H1 (cell line): ENCODE measurements around the gene ARHGAP21.

Source experiments
- CHD1 ChIP-seq: IDR thresholded peaks from 2 replicates; pipeline ENCODE4 v1.6.1; 2012; ENCODE audit warnings: low read depth, low read length, improper control_type of control experiment
- EZH2 ChIP-seq: fragments of 200-600 bp; sonication (generic); IDR thresholded peaks from 2 replicates; pipeline ENCODE4 v1.7.1; 2012; ENCODE audit warnings: low read depth, mild to moderate bottlenecking, moderate library complexity, low read length, inconsistent platforms; ENCODE audit not compliant: severe bottlenecking
- JUN ChIP-seq: IDR thresholded peaks from 2 replicates; pipeline ENCODE4 v1.6.1; 2011; ENCODE audit warnings: low read depth, mild to moderate bottlenecking, improper control_type of control experiment, low read length
- NRF1 ChIP-seq: IDR thresholded peaks from 2 replicates; pipeline ENCODE4 v1.6.1; 2011; ENCODE audit warnings: mild to moderate bottlenecking, low read depth, low read length, improper control_type of control experiment
- POLR2A ChIP-seq, 2 experiments: IDR thresholded peaks; 1 replicate in 1 of 2; 2 replicates in 1 of 2; pipeline ENCODE4 v1.6.1; 2011; ENCODE audit warnings: low read depth in 2 of 2, low read length in 2 of 2, mild to moderate bottlenecking in 2 of 2; ENCODE audit errors: control extremely low read depth in 1 of 2
- POLR2AphosphoS5 ChIP-seq: IDR thresholded peaks from 2 replicates; pipeline ENCODE4 v1.6.1; 2011; ENCODE audit warnings: low read depth, low read length
- SP2 ChIP-seq: IDR thresholded peaks from 2 replicates; pipeline ENCODE4 v1.6.1; 2012; ENCODE audit warnings: mild to moderate bottlenecking, low read length, inconsistent platforms
- TAF7 ChIP-seq: optimal IDR thresholded peaks from 2 replicates; pipeline ENCODE3; 2011; ENCODE audit warnings: low read depth, mild to moderate bottlenecking, inconsistent platforms, low read length, moderate library complexity, borderline replicate concordance
- TF ChIP-seq, protein P1 (sequence below): IDR thresholded peaks from 2 replicates; pipeline ENCODE4 v1.6.1; 2011; ENCODE audit warnings: low read length, improper control_type of control experiment
- TF ChIP-seq, protein P2 (sequence below): IDR thresholded peaks from 2 replicates; pipeline ENCODE4 v1.6.1; 2012; ENCODE audit warnings: low read length, inconsistent platforms
- TF ChIP-seq, protein P3 (sequence below), 3 experiments: IDR thresholded peaks; 1 replicate in 2 of 3; 2 replicates in 1 of 3; pipeline versions ENCODE4 v1.5.1 to v1.6.1; 2011; ENCODE audit warnings: low read length in 3 of 3, mild to moderate bottlenecking in 3 of 3, inconsistent platforms in 2 of 3, low read depth in 1 of 3, moderate library complexity in 1 of 3; ENCODE audit not compliant: insufficient read depth in 1 of 3; ENCODE audit errors: control extremely low read depth in 1 of 3

DNA sequence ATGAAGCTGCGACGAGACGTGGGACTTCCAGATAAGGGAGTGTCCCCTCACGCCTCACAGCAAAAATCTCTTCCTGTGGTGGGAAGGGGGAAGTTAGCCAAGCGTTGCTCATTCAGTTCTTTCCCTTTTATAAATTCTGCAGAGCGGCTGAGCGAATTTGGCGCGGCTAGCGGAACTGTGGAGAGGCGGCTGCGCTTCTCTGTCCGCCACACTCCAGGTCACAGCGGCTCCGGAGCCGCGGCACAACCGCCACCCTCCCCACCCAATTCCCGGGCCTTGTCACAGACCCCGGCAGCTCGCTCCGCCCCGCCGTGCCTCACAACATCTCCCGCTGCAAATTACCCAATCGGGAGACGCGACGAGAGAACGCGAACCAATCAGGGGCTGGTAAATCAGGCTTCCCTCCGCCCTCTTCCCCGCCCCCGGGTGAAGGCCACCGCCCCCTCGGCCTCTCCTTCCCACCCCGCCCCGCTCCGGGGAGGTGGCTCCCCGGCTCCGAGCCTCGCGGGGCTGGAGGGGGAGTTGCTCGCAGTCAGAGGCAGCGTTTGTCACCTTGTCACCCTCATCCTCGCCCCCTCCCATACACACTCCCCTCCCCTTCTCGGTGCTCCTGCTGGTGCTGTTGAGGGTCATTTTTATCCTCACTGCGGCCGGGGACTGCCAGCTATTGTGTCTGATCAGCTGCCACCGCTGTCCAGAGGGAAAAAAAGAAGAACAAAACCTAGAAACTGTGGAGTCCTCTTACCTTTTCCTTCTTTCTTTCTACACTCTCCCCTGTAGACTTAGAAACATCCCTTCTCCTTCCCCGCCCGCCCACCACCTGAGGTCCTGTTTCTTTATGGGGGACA, 918 bp upstream of the ARHGAP21 start:
- TF ChIP-seq, protein P1, sequence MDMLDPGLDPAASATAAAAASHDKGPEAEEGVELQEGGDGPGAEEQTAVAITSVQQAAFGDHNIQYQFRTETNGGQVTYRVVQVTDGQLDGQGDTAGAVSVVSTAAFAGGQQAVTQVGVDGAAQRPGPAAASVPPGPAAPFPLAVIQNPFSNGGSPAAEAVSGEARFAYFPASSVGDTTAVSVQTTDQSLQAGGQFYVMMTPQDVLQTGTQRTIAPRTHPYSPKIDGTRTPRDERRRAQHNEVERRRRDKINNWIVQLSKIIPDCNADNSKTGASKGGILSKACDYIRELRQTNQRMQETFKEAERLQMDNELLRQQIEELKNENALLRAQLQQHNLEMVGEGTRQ = no peak
- TF ChIP-seq, protein P2, sequence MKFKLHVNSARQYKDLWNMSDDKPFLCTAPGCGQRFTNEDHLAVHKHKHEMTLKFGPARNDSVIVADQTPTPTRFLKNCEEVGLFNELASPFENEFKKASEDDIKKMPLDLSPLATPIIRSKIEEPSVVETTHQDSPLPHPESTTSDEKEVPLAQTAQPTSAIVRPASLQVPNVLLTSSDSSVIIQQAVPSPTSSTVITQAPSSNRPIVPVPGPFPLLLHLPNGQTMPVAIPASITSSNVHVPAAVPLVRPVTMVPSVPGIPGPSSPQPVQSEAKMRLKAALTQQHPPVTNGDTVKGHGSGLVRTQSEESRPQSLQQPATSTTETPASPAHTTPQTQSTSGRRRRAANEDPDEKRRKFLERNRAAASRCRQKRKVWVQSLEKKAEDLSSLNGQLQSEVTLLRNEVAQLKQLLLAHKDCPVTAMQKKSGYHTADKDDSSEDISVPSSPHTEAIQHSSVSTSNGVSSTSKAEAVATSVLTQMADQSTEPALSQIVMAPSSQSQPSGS = no peak
- TF ChIP-seq EZH2 (no peak), CHD1 (no peak), POLR2A (IDR thresholded peaks at IDR 0.05; ENCODE audit: control extremely low read depth in 1 of 2, low read depth in 2 of 2, low read length in 2 of 2) (no peak), NRF1 (no peak), SP2 (peak; percentile 16; the same call in 1 of the 2 replicates), TAF7 (no peak), JUN (no peak), POLR2AphosphoS5 (no peak)
- TF ChIP-seq, protein P3, sequence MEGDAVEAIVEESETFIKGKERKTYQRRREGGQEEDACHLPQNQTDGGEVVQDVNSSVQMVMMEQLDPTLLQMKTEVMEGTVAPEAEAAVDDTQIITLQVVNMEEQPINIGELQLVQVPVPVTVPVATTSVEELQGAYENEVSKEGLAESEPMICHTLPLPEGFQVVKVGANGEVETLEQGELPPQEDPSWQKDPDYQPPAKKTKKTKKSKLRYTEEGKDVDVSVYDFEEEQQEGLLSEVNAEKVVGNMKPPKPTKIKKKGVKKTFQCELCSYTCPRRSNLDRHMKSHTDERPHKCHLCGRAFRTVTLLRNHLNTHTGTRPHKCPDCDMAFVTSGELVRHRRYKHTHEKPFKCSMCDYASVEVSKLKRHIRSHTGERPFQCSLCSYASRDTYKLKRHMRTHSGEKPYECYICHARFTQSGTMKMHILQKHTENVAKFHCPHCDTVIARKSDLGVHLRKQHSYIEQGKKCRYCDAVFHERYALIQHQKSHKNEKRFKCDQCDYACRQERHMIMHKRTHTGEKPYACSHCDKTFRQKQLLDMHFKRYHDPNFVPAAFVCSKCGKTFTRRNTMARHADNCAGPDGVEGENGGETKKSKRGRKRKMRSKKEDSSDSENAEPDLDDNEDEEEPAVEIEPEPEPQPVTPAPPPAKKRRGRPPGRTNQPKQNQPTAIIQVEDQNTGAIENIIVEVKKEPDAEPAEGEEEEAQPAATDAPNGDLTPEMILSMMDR (IDR thresholded peaks at IDR 0.05; ENCODE audit: control extremely low read depth in 1 of 3, insufficient read depth in 1 of 3, low read depth in 1 of 3, low read length in 3 of 3) = no peak
